Parathyroid adenoma (tissue), 2 donors: ENCODE measurements around the gene PROK1.

Experiments
- H2AFZ ChIP-seq: fragments of 300-600 bp; sonication (generic); one replicate; pipeline ENCODE4 v1.7.0; 2017; ENCODE audit warnings: antibody characterized with exemption, mild to moderate bottlenecking
- H3K27ac ChIP-seq: fragments of 300-600 bp; sonication (generic); one replicate; pipeline ENCODE4 v1.7.0; 2017
- H3K27me3 ChIP-seq: fragments of 300-600 bp; sonication (generic); one replicate; pipeline ENCODE4 v1.7.0; 2017; ENCODE audit warnings: low read length; ENCODE audit not compliant: control insufficient read depth, insufficient read depth
- H3K36me3 ChIP-seq: fragments of 300-600 bp; sonication (generic); one replicate; pipeline ENCODE4 v1.7.0; 2017; ENCODE audit warnings: low read length; ENCODE audit not compliant: control insufficient read depth, insufficient read depth
- H3K4me1 ChIP-seq: fragments of 300-600 bp; sonication (generic); one replicate; pipeline ENCODE4 v1.7.0; 2017; ENCODE audit warnings: control low read depth
- H3K4me2 ChIP-seq: fragments of 300-600 bp; sonication (generic); one replicate; pipeline ENCODE4 v1.7.0; 2017; ENCODE audit warnings: low read length
- H3K4me3 ChIP-seq: fragments of 300-600 bp; sonication (generic); one replicate; pipeline ENCODE4 v1.7.0; 2017; ENCODE audit warnings: low read depth, low read length
- H3K79me2 ChIP-seq: fragments of 300-600 bp; sonication (generic); one replicate; pipeline ENCODE4 v1.7.0; 2017; ENCODE audit warnings: control low read depth
- H3K9ac ChIP-seq: fragments of 300-600 bp; sonication (generic); one replicate; pipeline ENCODE4 v1.7.0; 2017; ENCODE audit warnings: mild to moderate bottlenecking
- H3K9me3 ChIP-seq: fragments of 300-600 bp; sonication (generic); one replicate; pipeline ENCODE4 v1.7.0; 2017; ENCODE audit warnings: low read length; ENCODE audit not compliant: control insufficient read depth
- CTCF ChIP-seq: fragments of 300-600 bp; sonication (generic); IDR thresholded peaks from one replicate; pipeline ENCODE4 v1.7.0; 2017; ENCODE audit warnings: antibody characterized with exemption, mild to moderate bottlenecking
- donor health status: primary hyperparathyroidism.

The PROK1 gene

GRCh38 chr1:110466646-110467280, 15.8 kb downstream of the PROK1 start:
- H3K4me1 ChIP-seq: no peaks in the 10 kb centered on the region
- no peak overlapping the region for H2AFZ ChIP-seq
- H3K9me3 ChIP-seq: no peaks in the 10 kb centered on the region
- no peak overlapping the region for H3K4me3 ChIP-seq
- no peaks in the 10 kb centered on the region for H3K79me2 ChIP-seq
- no peak overlapping the region for H3K9ac ChIP-seq
- no peak for TF ChIP-seq CTCF
- no peak overlapping the region for H3K27ac ChIP-seq
- no peaks in the 10 kb centered on the region for H3K36me3 ChIP-seq
- no peak overlapping the region for H3K4me2 ChIP-seq
- no peaks in the 10 kb centered on the region for H3K27me3 ChIP-seq

GRCh38 chr1:110471131-110471530, 20.2 kb downstream of the PROK1 start:
- TF ChIP-seq CTCF: no peak
- no peaks in the 10 kb centered on the region for H3K27me3 ChIP-seq

GRCh38 chr1:110472546-110472945, 21.6 kb downstream of the PROK1 start:
- H3K27ac ChIP-seq: no peak overlapping the region
- no peaks in the 10 kb centered on the region for H3K27me3 ChIP-seq
- no peak overlapping the region for H3K4me3 ChIP-seq
- no peak overlapping the region for H3K4me2 ChIP-seq
- TF ChIP-seq CTCF: no peak
- H3K36me3 ChIP-seq: no peaks in the 10 kb centered on the region
- peak overlapping the region; percentile 38 for H2AFZ ChIP-seq
- H3K9me3 ChIP-seq: no peaks in the 10 kb centered on the region
- no peak overlapping the region for H3K9ac ChIP-seq
- no peaks in the 10 kb centered on the region for H3K4me1 ChIP-seq
- H3K79me2 ChIP-seq: no peaks in the 10 kb centered on the region

More at GRCh38 chr1:110471131-110471530, 20.2 kb downstream of the PROK1 start:
- Histone ChIP-seq H3K27ac (no peak overlapping the region), H3K4me3 (no peak overlapping the region), H3K36me3 (no peaks in the 10 kb centered on the region), H3K4me2 (no peak overlapping the region), H3K9ac (no peak overlapping the region), H2AFZ (no peak overlapping the region), H3K4me1 (no peaks in the 10 kb centered on the region), H3K9me3 (no peaks in the 10 kb centered on the region), H3K79me2 (no peaks in the 10 kb centered on the region)

- no peaks in the 10 kb centered on the region for H3K79me2 ChIP-seq
- H3K9me3 ChIP-seq: no peaks in the 10 kb centered on the region
- H3K27ac ChIP-seq: no peak overlapping the region
- H2AFZ ChIP-seq: no peak overlapping the region
- H3K36me3 ChIP-seq: no peaks in the 10 kb centered on the region
- no peaks in the 10 kb centered on the region for H3K27me3 ChIP-seq
- no peak overlapping the region for H3K4me2 ChIP-seq
- H3K4me3 ChIP-seq: no peak overlapping the region
- no peaks in the 10 kb centered on the region for H3K4me1 ChIP-seq
- H3K9ac ChIP-seq: no peak overlapping the region
- no peak for TF ChIP-seq CTCF
These were observed 23.5 kb downstream of the PROK1 start for GRCh38 chr1:110474444-110474843.

GRCh38 chr1:110475362-110476027, 24.5 kb downstream of the PROK1 start:
- H3K4me1 ChIP-seq: no peaks in the 10 kb centered on the region
- H3K79me2 ChIP-seq: no peaks in the 10 kb centered on the region
- no peak overlapping the region for H2AFZ ChIP-seq
- no peak overlapping the region for H3K9ac ChIP-seq
- no peaks in the 10 kb centered on the region for H3K9me3 ChIP-seq
- H3K27ac ChIP-seq: no peak overlapping the region
- no peak overlapping the region for H3K4me3 ChIP-seq
- no peaks in the 10 kb centered on the region for H3K36me3 ChIP-seq
- no peak overlapping the region for H3K4me2 ChIP-seq
- TF ChIP-seq CTCF: no peak
- no peaks in the 10 kb centered on the region for H3K27me3 ChIP-seq
